Stimulated activated naive CD8-positive, alpha-beta T cell treated with anti-CD3 and anti-CD28 coated beads, Interleukin-15, amount 100 ng/mL, for 72 hours (primary cell): ENCODE results near the gene OLA1.
A peak's percentile ranks its signal among the peaks of the same experiment; 100 is the strongest.
"Not testable (repeated sequence)": the region's sequence is repeated elsewhere in the genome, so short reads cannot be mapped to it uniquely, and the experiment has no call there.

Source experiments
- ATAC-seq: fragments of 150-1000 bp; cut with Tn5 transposase; 2 replicates; pipeline ENCODE4 v1.10.0; 2021; ENCODE audit warnings: mild to moderate bottlenecking, moderate library complexity
- DNase-seq, 2 donors: peaks; one replicate each; pipeline ENCODE4 v3.0.0; 2021 to 2022
- H3K27ac Mint-ChIP-seq, 2 donors: one replicate each; pipeline ENCODE4 v1.8.0; 2022; ENCODE audit warnings: mild to moderate bottlenecking in 2 of 2, mixed read lengths in 2 of 2, moderate library complexity in 2 of 2
- H3K27me3 Mint-ChIP-seq: one replicate; pipeline ENCODE4 v1.8.0; 2022; ENCODE audit warnings: mixed read lengths
- H3K4me1 Mint-ChIP-seq: one replicate; pipeline ENCODE4 v1.8.0; 2022; ENCODE audit warnings: mild to moderate bottlenecking, mixed read lengths
- H3K4me3 Mint-ChIP-seq, 2 donors: one replicate each; pipeline ENCODE4 v1.8.0; 2022; ENCODE audit warnings: mild to moderate bottlenecking in 2 of 2, mixed read lengths in 2 of 2, moderate library complexity in 1 of 2
- H3K9me3 Mint-ChIP-seq, 2 donors: one replicate each; pipeline ENCODE4 v1.8.0; 2022; ENCODE audit warnings: mixed read lengths in 2 of 2

OLA1 gene

DNA sequence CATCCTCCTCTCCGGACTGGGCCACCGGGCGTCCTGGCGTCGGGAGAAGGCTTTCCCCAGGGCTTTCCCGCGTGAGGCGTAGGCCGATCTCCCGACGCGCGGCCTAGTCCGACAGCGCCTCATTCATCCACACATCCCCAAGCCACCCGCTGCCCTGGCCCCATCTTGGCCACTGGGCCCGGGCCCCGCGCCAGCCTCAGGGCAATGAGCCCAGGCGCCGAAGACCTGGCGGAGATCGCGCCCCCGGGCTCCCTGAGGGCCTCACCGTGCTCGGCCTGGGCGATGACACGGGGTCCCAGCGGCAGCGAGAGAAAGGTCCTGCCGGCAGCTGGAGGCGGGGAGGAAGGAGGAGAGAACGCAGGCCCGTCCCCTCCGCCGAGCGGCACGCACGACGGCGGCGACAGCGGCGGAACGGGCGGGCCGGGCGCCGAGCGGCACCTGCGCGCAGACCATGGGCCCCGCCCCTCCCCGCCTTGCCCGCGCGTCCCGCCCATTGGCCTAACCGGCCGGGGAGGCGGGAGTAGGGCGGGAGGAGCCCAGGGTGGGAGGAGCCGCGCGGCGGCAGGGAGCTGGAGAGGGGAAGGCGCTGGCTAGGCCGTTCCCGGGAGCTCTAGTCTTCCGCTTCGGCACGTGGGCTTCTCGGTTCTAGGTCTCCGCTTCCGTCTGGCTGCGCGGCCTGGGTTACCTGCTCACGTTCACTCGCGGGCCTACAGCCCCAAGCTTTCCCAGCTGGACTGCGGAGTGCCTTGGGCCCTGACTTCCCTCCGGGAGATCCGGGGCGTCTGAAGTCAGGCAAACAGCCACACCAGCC is at the start of gene OLA1:
Gene OLA1, minus strand, starts transcription at position 346 of the 811 bp plus-strand sequence. CDS start 1,717 bp downstream, outside the sequence.
- Mint-ChIP-seq H3K4me3 (peak within 1 kb of the TSS; percentile 94 to 95), H3K27ac (peak within 1 kb of the TSS; percentile 93 to 97), H3K9me3 (no peaks in the 10 kb centered on the region), H3K4me1 (peaks cover 27% of the 10 kb centered on the region), H3K27me3 (no peaks in the 10 kb centered on the region)
- peak; percentile 95 to 97 for DNase-seq
- peak; percentile 96 for ATAC-seq

DNA sequence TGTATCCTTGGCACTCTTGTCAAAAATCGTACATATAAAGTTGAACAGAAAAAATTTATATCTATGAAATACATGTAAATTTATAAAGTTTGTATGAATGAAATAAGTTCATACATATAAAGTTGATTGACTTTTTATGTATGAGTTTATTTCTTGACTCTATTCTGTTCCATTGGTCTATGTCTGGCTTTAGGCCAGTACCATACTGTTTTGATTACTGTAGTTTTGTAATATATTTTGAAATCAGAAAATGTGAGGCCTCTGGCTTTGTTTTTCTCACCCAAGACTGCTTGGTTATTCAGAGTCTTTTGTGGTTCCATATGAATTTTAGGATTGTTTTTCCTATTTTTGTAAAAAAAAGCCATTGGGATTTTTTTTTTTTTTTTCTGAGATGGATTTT is 44.6 kb upstream of the OLA1 start:
- Mint-ChIP-seq H3K27me3 (peaks cover 31% of the 10 kb centered on the region), H3K27ac (no peak overlapping the region), H3K4me1 (no peaks in the 10 kb centered on the region), H3K9me3 (no peaks in the 10 kb centered on the region), H3K4me3 (no peak overlapping the region)
- ATAC-seq (no peak), DNase-seq (no peak)

DNA sequence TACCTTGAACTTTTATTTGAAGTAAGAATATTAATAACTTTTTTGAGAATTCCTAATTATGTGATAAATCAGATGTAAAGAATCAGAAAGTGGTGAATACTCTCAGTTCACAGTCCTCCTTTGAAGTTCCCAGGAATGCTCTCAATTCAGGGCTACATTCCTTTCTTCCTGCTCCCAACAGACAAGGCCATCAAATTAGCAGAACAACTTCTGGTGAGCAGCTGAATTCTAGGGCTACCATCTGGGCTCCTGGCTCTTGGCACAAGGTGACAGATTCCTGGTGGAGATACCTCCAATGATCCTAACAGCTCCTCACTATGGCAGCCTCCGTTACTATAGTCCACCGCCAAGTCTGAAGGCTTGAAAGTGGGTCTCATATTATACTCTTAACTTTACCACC is 37.8 kb upstream of the OLA1 start:
- H3K9me3 Mint-ChIP-seq: no peaks in the 10 kb centered on the region
- H3K27me3 Mint-ChIP-seq: peaks cover 46% of the 10 kb centered on the region
- no peak for DNase-seq
- H3K4me3 Mint-ChIP-seq: no peak overlapping the region
- H3K27ac Mint-ChIP-seq: no peak overlapping the region
- no peak for ATAC-seq
- H3K4me1 Mint-ChIP-seq: no peaks in the 10 kb centered on the region

DNA sequence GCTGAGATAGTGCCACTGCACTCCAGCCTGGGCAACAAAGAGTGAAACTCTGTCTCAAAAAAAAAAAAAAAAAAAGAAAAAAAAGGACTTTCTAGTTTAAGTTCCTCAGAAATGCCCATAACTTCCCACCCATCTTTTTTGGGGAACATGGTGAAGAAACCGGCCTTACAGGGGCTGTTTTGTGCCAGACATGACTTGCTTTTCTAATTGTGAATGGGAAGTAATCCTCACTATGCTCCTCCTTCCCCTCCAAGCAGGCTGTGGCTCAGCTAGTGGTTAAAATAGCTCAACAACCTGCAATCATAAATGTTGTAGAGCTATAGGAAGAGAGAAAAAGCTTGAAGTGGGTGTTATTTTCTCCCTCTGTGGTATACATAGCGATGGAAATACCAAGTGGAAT is 34.1 kb upstream of the OLA1 start:
- H3K4me1 Mint-ChIP-seq: no peaks in the 10 kb centered on the region
- H3K27ac Mint-ChIP-seq: no peak overlapping the region
- DNase-seq (no peak), ATAC-seq (no peak)
- peaks cover 31% of the 10 kb centered on the region for H3K27me3 Mint-ChIP-seq
- H3K4me3 Mint-ChIP-seq: no peak overlapping the region
- no peaks in the 10 kb centered on the region for H3K9me3 Mint-ChIP-seq

DNA sequence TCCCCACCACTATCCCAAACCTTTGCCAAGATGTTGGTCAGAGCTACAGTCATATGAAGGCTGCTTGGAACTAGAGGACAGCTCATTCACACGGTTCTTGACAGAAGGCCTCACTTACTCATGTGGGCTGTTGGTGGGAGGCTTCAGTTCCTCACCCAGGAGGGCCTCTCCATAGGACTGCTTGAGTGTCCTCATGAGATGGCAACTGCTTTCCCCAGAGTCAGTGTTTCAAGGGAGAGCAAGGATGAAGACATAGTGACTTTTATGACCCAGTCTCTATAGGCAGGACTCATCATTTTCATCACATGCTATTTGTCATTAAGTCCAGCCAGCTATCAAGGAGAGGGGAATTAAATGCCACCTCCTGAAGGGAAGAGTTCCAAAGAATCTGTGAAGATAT is 33.4 kb upstream of the OLA1 start:
- Mint-ChIP-seq H3K9me3 (no peaks in the 10 kb centered on the region), H3K27ac (no peak overlapping the region), H3K4me1 (no peaks in the 10 kb centered on the region), H3K27me3 (peaks cover 31% of the 10 kb centered on the region), H3K4me3 (no peak overlapping the region)
- ATAC-seq: no peak
- no peak for DNase-seq

DNA sequence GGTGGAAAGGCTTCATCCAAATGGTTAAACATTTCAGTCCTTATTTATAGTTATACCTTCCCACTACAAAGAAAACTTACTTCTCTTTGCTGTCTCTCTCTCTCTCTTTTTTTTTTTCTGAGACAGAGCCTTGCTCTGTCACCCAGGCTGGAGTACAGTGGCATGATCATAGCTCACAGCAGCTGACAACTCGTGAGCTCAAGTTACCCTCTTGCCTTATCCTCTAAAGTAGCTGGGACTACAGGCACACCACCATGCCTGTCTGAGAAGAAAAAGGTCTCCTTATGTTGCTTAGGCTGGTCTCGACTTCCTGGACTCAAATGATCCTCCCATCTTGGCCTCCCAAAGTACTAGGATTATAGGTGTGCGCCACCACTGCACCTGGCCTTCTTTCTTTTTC is 32.3 kb upstream of the OLA1 start:
- ATAC-seq (no peak), DNase-seq (no peak)
- Mint-ChIP-seq H3K4me3 (no peak overlapping the region), H3K27ac (no peak overlapping the region), H3K27me3 (peaks cover 31% of the 10 kb centered on the region), H3K9me3 (no peaks in the 10 kb centered on the region), H3K4me1 (no peaks in the 10 kb centered on the region)

DNA sequence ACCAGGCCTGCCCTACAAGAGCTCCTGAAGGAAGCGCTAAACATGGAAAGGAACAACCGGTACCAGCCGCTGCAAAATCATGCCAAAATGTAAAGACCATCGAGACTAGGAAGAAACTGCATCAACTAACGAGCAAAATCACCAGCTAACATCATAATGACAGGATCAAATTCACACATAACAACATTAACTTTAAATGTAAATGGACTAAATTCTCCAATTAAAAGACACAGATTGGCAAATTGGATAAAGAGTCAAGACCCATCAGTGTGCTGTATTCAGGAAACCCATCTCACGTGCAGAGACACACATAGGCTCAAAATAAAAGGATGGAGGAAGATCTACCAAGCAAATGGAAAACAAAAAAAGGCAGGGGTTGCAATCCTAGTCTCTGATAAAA is 21.9 kb upstream of the OLA1 start:
- not testable (repeated sequence) for H3K4me1 Mint-ChIP-seq

DNA sequence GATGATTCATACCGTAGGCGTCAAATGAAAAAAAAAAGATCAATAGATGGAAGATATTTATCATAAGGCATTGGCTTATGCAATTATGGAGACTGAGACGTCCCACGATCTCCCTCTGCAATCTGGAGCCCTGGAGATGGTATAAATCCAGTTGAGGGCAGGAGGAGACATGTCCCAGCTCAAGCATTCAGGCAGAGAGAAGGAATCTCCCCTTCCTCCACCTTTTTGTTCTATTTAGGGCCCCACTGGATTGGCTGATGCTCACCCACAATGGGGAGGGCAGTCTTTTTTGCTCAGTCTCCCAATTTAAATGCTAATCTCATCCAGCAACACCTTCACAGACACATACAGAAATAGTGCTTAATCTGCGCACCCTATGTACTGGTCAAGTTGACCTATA is 18.0 kb upstream of the OLA1 start:
- Mint-ChIP-seq H3K27me3 (peaks cover 20% of the 10 kb centered on the region), H3K9me3 (no peaks in the 10 kb centered on the region), H3K27ac (no peak overlapping the region), H3K4me1 (no peaks in the 10 kb centered on the region), H3K4me3 (no peak overlapping the region)
- DNase-seq (no peak), ATAC-seq (no peak)

More for the DNA sequence above, 21.9 kb upstream of the OLA1 start:
- DNase-seq, ATAC-seq, H3K9me3 Mint-ChIP-seq, H3K27ac Mint-ChIP-seq, H3K4me3 Mint-ChIP-seq: not testable (repeated sequence)
- H3K27me3 Mint-ChIP-seq: peaks cover 27% of the 10 kb centered on the region

DNA sequence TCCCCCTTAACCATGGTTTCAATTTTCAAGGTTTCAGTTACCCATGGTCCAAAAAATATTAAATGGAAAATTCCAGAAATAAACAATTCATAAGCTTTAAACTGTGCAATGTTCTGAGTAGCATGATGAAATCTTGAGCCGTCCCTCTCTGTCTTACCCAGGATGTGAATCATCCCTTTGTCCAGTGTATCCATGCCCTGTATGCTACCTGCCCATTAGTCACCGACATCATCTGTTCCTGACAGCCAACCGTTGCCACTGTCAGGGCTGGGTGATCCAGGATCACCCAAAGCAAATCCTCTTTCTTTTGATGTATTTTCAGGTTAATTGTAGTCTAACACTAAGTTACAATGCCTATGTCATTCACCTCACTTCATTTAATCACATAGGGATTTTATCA is 15.7 kb upstream of the OLA1 start:
- Mint-ChIP-seq H3K27me3 (peaks cover 16% of the 10 kb centered on the region), H3K9me3 (no peaks in the 10 kb centered on the region), H3K27ac (no peak overlapping the region), H3K4me1 (no peaks in the 10 kb centered on the region), H3K4me3 (no peak overlapping the region)
- DNase-seq (no peak), ATAC-seq (no peak)

DNA sequence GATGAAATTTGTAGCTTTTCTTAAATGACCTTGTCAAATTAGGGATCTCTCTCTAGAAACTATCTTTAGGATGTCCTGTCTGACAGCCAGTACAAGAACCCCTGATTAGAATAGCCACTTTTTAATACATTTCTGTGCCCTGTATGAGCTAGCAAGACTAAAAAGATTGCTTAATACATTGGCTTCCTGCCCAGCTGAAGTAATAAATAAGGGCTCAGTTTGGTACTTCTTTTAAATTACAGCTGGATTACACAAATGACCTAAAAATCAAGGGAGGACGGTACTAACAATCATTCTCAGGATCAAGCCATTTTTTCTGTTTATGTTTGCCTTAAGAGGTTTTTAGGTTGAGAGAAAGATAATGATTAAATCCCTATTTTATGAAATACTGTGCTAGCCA is 11.6 kb upstream of the OLA1 start:
- DNase-seq (no peak), ATAC-seq (no peak)
- Mint-ChIP-seq H3K9me3 (no peaks in the 10 kb centered on the region), H3K27me3 (no peaks in the 10 kb centered on the region), H3K4me3 (no peak overlapping the region), H3K27ac (no peak overlapping the region), H3K4me1 (no peaks in the 10 kb centered on the region)

DNA sequence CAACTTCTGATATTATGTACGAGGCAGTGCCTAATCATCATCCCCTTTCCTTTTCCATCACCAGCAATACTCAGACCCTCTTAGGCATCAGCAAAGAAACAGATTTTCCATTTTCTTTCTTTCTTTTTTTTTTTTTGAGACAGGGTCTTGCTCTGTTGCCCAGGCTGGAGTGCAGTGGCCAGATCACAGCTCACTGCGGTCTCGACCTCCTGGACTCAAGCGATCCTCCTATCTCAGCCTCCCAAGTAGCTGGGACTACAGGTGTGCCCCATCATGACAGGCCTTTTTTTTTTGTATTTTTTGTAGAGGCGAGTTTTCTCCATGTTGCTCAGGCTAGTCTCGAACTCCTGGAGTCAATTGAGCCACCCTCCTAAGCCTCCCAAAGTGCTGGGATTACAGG is 5.9 kb upstream of the OLA1 start:
- Mint-ChIP-seq H3K27ac (no peak overlapping the region), H3K27me3 (no peaks in the 10 kb centered on the region), H3K9me3 (no peaks in the 10 kb centered on the region), H3K4me1 (no peaks in the 10 kb centered on the region), H3K4me3 (no peak overlapping the region)
- DNase-seq (no peak), ATAC-seq (peak; percentile 47)

DNA sequence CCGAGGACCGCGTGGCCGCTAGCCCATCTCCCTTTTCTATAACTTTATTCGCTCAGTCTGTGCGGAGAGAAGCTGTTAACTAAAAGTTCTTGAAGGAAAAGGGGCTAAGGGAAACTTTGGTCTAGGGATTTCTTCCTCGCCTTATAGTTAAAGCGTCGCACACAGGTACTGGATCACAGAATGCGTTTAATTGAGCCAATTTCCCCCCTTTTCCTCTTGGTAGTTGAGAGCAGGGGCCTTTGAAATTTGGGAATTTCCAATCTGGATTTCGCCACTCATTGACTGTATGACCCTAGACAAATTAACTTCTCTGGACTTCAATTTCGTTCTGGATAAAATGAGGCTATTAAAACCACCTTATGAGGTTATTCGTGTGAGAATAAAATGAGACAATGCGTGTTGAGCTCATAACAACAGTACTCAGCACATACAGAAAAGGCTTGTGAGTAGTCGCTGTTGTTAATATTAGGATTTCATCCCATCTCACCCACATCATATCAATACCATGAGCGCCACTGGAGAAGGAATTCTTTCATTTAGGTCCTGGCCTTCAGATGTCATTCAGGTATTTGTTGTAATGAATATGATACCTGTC is 763 bp upstream of the OLA1 start:
- Mint-ChIP-seq H3K4me1 (peaks cover 27% of the 10 kb centered on the region), H3K27me3 (no peaks in the 10 kb centered on the region), H3K4me3 (peak overlapping the region; percentile 94 to 95), H3K27ac (peak overlapping the region; percentile 52 to 67), H3K9me3 (no peaks in the 10 kb centered on the region)
- no peak for DNase-seq
- no peak for ATAC-seq

DNA sequence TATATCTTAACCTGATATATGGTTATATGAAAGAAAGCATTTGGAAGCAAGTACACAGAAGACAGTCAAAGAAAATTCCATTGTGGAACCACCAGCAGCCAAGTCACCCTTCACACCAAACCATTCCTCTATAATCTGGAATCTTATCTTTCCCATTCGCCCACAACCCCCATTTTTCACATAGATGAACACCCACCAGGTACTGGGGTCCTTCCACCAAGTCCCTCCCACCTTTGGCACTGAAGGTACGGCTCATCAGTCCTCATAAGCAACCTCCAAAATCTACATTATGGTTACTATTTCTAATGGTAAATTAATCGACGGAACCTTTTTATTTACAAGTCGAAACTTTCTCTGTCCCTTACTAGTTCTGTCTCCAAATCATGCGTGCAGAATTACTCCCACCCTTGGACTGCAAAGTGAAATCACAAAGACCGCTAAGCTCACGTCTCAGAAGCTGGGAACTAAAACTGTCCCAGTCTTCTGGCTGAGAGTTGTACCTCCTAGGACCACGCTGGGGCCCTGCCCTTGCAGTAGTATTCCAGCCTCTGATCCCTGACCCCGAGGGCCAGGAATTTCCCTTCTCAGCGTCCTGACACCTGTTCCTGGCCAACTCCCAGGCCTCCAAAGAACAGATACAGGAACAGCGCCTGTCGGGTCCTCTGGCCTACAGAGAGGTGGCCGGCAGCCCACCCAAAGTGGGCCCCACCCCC is 702 bp downstream of the OLA1 start:
- ATAC-seq (no peak), DNase-seq (no peak)
- Mint-ChIP-seq H3K4me1 (peaks cover 27% of the 10 kb centered on the region), H3K4me3 (peak overlapping the region; percentile 94 to 95), H3K27me3 (no peaks in the 10 kb centered on the region), H3K9me3 (no peaks in the 10 kb centered on the region), H3K27ac (peak overlapping the region; percentile 93 to 97)

DNA sequence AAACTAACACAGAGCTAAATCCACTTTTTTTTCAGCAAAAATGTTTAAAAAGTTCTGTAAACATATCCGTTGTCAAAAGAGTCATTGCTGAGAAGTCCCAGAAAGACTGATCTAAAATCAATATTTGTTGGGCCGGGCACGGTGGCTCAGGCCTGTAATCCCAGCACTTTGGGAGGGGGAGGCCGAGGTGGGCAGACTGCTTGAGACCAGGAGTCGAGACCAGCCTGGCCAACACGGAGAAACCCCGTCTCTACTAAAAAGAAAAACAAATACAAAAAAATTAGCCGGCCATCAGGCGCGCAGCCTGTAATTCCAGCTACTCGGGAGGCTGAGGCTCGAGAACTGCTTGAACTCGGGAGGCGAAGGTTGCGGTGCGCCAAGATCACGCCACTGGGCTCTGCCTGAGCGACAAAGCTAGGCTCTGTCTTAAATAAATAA is 1.4 kb downstream of the OLA1 start:
- Mint-ChIP-seq H3K9me3 (no peaks in the 10 kb centered on the region), H3K27ac (no peak overlapping the region), H3K4me3 (peak overlapping the region; percentile 15 to 42), H3K27me3 (no peaks in the 10 kb centered on the region), H3K4me1 (peaks cover 27% of the 10 kb centered on the region)
- no peak for ATAC-seq
- DNase-seq: no peak

DNA sequence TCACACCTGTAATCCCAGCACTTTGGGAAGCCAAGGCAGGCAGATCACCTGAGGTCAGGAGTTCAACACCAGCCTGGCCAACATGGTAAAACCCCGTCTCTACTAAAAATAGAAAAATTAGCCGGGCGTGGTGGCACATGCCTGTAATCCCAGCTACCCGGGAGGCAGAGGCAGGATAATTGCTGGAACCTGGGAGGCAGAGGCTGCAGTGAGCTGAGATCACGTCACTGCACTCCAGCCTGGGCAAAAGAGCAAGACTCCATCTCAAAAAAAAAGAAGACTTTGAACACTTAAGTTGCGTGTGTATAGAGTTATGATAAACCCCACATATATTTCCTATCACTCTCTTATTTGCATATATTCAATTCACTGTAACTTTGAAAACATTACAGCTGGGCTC is 2.7 kb downstream of the OLA1 start:
- H3K4me3 Mint-ChIP-seq, H3K27me3 Mint-ChIP-seq, ATAC-seq, H3K9me3 Mint-ChIP-seq, DNase-seq: not testable (repeated sequence)
- Mint-ChIP-seq H3K27ac (peak overlapping the region in 1 of 2 donors; percentile 19), H3K4me1 (peaks cover 27% of the 10 kb centered on the region)

DNA sequence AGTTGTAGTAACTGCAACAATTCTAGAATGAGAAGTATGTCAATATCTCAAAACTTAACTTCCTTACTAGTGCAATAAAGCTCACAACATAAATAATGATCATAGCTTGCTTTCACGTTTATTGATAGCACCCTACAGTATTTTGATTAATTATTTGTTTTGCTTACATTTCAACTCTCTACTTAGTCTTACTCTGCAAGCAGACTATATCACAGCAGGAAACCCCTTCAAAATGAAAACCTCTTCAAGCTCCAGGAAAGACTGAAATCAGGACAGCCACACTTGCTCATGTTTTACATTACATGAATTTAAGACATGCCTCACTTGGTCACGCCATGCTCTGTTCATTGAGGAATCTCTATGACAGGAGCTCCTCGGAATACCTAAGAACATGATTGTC is 3.3 kb downstream of the OLA1 start:
- no peak overlapping the region for H3K27ac Mint-ChIP-seq
- no peaks in the 10 kb centered on the region for H3K9me3 Mint-ChIP-seq
- peaks cover 27% of the 10 kb centered on the region for H3K4me1 Mint-ChIP-seq

More for the DNA sequence above, 3.3 kb downstream of the OLA1 start:
- ATAC-seq (no peak), DNase-seq (no peak)
- H3K27me3 Mint-ChIP-seq: no peaks in the 10 kb centered on the region
- no peak overlapping the region for H3K4me3 Mint-ChIP-seq
